OCI-LY7 (cell line): ENCODE measurements around the gene ZFHX3. TPM values are rescaled to one million over a fixed set of nuclear protein-coding genes. Genes with fewer than 3 reads are reported as not detected.

Source experiments
- BruUV-seq: library from RNA; stranded (reverse); fragments of 400-500 nt; replicated peaks from 2 replicates; lab custom pipeline; 2021; lab: Mats Ljungman, UMichigan
- CTCF ChIA-PET: fragments of 300-600 bp; sonication (Branson Sonifier 250); formaldehyde crosslinking; loops from one replicate; lab custom pipeline; 2022; ENCODE audit warnings: antibody characterized with exemption; ENCODE audit not compliant: unreplicated experiment; lab: Charles Lee
- POLR2A ChIA-PET: fragments of 300-600 bp; sonication (Branson Sonifier 250); formaldehyde crosslinking; loops from one replicate; lab custom pipeline; 2022; ENCODE audit warnings: antibody characterized with exemption; lab: Charles Lee
- DNase-seq: peaks from one replicate; pipeline ENCODE4 v3.0.0-alpha.2; 2015; ENCODE audit warnings: low spot score
- H2AFZ ChIP-seq: fragments of 200-600 bp; sonication (generic), shearing (Covaris generic); 2 replicates; pipeline ENCODE4 v1.6.1; 2014; ENCODE audit warnings: mild to moderate bottlenecking, antibody characterized with exemption, low read length, moderate library complexity
- H3K27ac ChIP-seq: fragments of 200-600 bp; sonication (generic); 2 replicates; pipeline ENCODE4 v1.5.1; 2014; ENCODE audit warnings: mixed run types, low read depth, mild to moderate bottlenecking, moderate library complexity, low read length, inconsistent platforms; ENCODE audit not compliant: poor library complexity, severe bottlenecking
- H3K36me3 ChIP-seq: fragments of 200-600 bp; sonication (generic); 2 replicates; pipeline ENCODE4 v1.6.1; 2014; ENCODE audit warnings: mild to moderate bottlenecking, antibody characterized with exemption, low read length, moderate library complexity, mixed read lengths; ENCODE audit not compliant: insufficient read depth
- H3K4me1 ChIP-seq: fragments of 200-600 bp; sonication (generic); 2 replicates; pipeline ENCODE4 v1.5.1; 2014; ENCODE audit warnings: mild to moderate bottlenecking, low read length; ENCODE audit not compliant: insufficient read depth, poor library complexity, severe bottlenecking
- H3K4me2 ChIP-seq: fragments of 200-600 bp; sonication (generic); 2 replicates; pipeline ENCODE4 v1.6.1; 2014; ENCODE audit warnings: mild to moderate bottlenecking, low read length
- H3K4me3 ChIP-seq: fragments of 200-600 bp; sonication (generic); 2 replicates; pipeline ENCODE4 v1.5.1; 2014; ENCODE audit warnings: mild to moderate bottlenecking, low read depth, low read length; ENCODE audit not compliant: poor library complexity, severe bottlenecking
- H3K79me2 ChIP-seq: fragments of 200-600 bp; sonication (generic); 2 replicates; pipeline ENCODE4 v1.6.1; 2016; ENCODE audit warnings: low read depth, mild to moderate bottlenecking, low read length, moderate library complexity, mixed read lengths; ENCODE audit not compliant: insufficient read depth
- H3K9me2 ChIP-seq: fragments of 200-600 bp; sonication (generic); 2 replicates; pipeline ENCODE4 v1.6.1; 2016; ENCODE audit warnings: mild to moderate bottlenecking, low read length, mixed read lengths; ENCODE audit not compliant: insufficient read depth
- H3K9me3 ChIP-seq: fragments of 200-600 bp; sonication (generic); 2 replicates; pipeline ENCODE4 v1.6.1; 2014; ENCODE audit warnings: mild to moderate bottlenecking, mixed run types, low read length, mixed read lengths
- H4K20me1 ChIP-seq: fragments of 200-600 bp; sonication (generic); 2 replicates; pipeline ENCODE4 v1.6.1; 2014; ENCODE audit warnings: mild to moderate bottlenecking, antibody characterized with exemption, low read length, moderate library complexity, mixed read lengths; ENCODE audit not compliant: insufficient read depth
- CTCF ChIP-seq: fragments of 200-600 bp; sonication (generic); conservative IDR thresholded peaks from 2 replicates; pipeline ENCODE4 v1.5.1; 2014; ENCODE audit warnings: mild to moderate bottlenecking, antibody characterized with exemption, low read length, moderate library complexity, mixed read lengths
- EZH2phosphoT487 ChIP-seq: fragments of 200-600 bp; sonication (generic); IDR thresholded peaks from 2 replicates; pipeline ENCODE4 v1.6.1; 2018; ENCODE audit warnings: low read depth, borderline replicate concordance, mild to moderate bottlenecking, mixed run types, antibody characterized with exemption, low read length, moderate library complexity, mixed read lengths
- intact Hi-C: fragments of 100-400 bp; cut with micrococcal nuclease; formaldehyde crosslinking; loops from one replicate; pipeline ENCODE4 v1.10.0; 2022; ENCODE audit not compliant: unreplicated experiment
- total RNA-seq, 2 experiments: library from RNA; depleted of rRNA in 1 of 2; stranded (reverse); fragments of >200 nt in 1 of 2; shearing (Covaris generic) in 1 of 2; gene quantifications; 2 replicates each; pipeline ENCODE4 v1.2.3, GENCODE V29; 2014 to 2022

ZFHX3 gene
- total RNA-seq, 2 experiments from 2014 or later: 1.3 to 6.2 TPM

GRCh38 chr16:72896485-72897118 lies 151.3 kb downstream of the ZFHX3 start:
- H4K20me1 ChIP-seq: no peaks in the 10 kb centered on the region
- H3K27ac ChIP-seq: no peak overlapping the region
- H3K36me3 ChIP-seq: no peaks in the 10 kb centered on the region
- DNase-seq: no peak
- POLR2A ChIA-PET: no interaction called here
- no peaks in the 10 kb centered on the region for H3K9me2 ChIP-seq
- no peak overlapping the region for H3K4me3 ChIP-seq
- CTCF ChIA-PET: no interaction called here
- no peaks in the 10 kb centered on the region for H3K9me3 ChIP-seq
- intact Hi-C loops: no loop called here
- H3K4me1 ChIP-seq: no peaks in the 10 kb centered on the region
- TF ChIP-seq EZH2phosphoT487: no peak
- no peak for TF ChIP-seq CTCF
- no TSS peak for BruUV-seq
- no peak overlapping the region for H3K4me2 ChIP-seq
- no peaks in the 10 kb centered on the region for H3K79me2 ChIP-seq
- H2AFZ ChIP-seq: no peak overlapping the region

DNA sequence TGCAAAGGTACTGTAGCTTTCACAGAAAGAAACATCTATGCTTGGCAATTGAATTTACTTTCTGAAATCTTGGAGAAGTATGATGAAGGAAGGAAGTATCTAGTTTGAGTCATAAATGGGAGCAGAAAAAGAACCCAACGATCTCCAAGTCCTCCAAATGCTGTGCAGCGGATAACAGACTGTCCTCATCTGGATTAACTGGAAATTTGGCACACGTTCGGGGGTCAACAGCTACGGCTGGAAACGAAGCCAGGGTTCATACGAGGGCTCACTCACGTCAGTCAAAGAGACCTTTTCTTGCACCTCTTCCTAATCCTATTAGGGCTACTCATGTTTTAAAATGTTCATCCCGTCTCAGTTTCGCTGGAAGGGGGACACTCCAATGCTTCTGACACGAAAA lies 152.0 kb downstream of the ZFHX3 start:
- H3K36me3 ChIP-seq: no peaks in the 10 kb centered on the region
- CTCF ChIA-PET: no interaction called here
- BruUV-seq: no TSS peak
- H3K4me1 ChIP-seq: no peaks in the 10 kb centered on the region
- H3K9me2 ChIP-seq: no peaks in the 10 kb centered on the region
- TF ChIP-seq EZH2phosphoT487 (no peak), CTCF (no peak)
- no peak overlapping the region for H2AFZ ChIP-seq
- H3K27ac ChIP-seq: no peak overlapping the region
- no peaks in the 10 kb centered on the region for H4K20me1 ChIP-seq
- POLR2A ChIA-PET: no interaction called here
- H3K79me2 ChIP-seq: no peaks in the 10 kb centered on the region
- intact Hi-C loops: no loop called here
- no peak overlapping the region for H3K4me3 ChIP-seq
- H3K4me2 ChIP-seq: no peak overlapping the region
- no peak for DNase-seq
- H3K9me3 ChIP-seq: no peaks in the 10 kb centered on the region

- Histone ChIP-seq H4K20me1 (no peaks in the 10 kb centered on the region), H3K4me2 (no peak overlapping the region), H3K79me2 (no peaks in the 10 kb centered on the region), H3K36me3 (no peaks in the 10 kb centered on the region; the same call in 1 of the 2 replicates), H3K27ac (no peak overlapping the region), H3K4me3 (no peak overlapping the region), H2AFZ (no peak overlapping the region), H3K4me1 (no peaks in the 10 kb centered on the region), H3K9me2 (no peaks in the 10 kb centered on the region), H3K9me3 (no peaks in the 10 kb centered on the region)
- DNase-seq: no peak
- intact Hi-C loops: no loop called here
- TF ChIP-seq EZH2phosphoT487: no peak
- TF ChIP-seq CTCF: no peak
- POLR2A ChIA-PET: interaction anchor here (0.6 to 0.7 kb wide), 2 partner anchors 49 to 164 kb away, joined by 3 read pairs; no protein-coding TSS in a partner anchor
- BruUV-seq: no TSS peak
- CTCF ChIA-PET: no interaction called here
Measured at GRCh38 chr16:72894293-72895151, 153.4 kb downstream of the ZFHX3 start.
